ENCODE results near the gene SUGCT.

Gene SUGCT

GRCh38 chr7:40804477-40805215 is 669.8 kb downstream of the SUGCT start:
- no peak for DNase-seq

- no peak for DNase-seq
Measured at GRCh38 chr7:40805361-40805760, 670.6 kb downstream of the SUGCT start.

- no peak for DNase-seq
Measured at GRCh38 chr7:40808378-40808942, 673.7 kb downstream of the SUGCT start.

- no peak for DNase-seq
Measured at GRCh38 chr7:40810274-40810673, 675.5 kb downstream of the SUGCT start.

- DNase-seq, result no peak
Measured at GRCh38 chr7:40811666-40812065, 676.9 kb downstream of the SUGCT start.

- no peak for DNase-seq
Measured at GRCh38 chr7:40815022-40815421, 680.2 kb downstream of the SUGCT start.

GRCh38 chr7:40815512-40815911 is 680.7 kb downstream of the SUGCT start:
- no peak for DNase-seq

- DNase-seq, result no peak
Measured at GRCh38 chr7:40822861-40823260, 688.1 kb downstream of the SUGCT start.

GRCh38 chr7:40824461-40824860 is 689.7 kb downstream of the SUGCT start:
- DNase-seq, result no peak

GRCh38 chr7:40826411-40827221 is 691.8 kb downstream of the SUGCT start:
- DNase-seq, result peak; percentile 9

GRCh38 chr7:40827222-40828085 is 692.6 kb downstream of the SUGCT start:
- peak; percentile 40 for DNase-seq

- no peak for DNase-seq
Measured at GRCh38 chr7:40828686-40829600, 694.1 kb downstream of the SUGCT start.

GRCh38 chr7:40833191-40833887 is 698.5 kb downstream of the SUGCT start:
- DNase-seq, result no peak

- DNase-seq, result no peak
Measured at GRCh38 chr7:40833888-40834234, 699.1 kb downstream of the SUGCT start.

GRCh38 chr7:40836218-40836617 is 701.4 kb downstream of the SUGCT start:
- no peak for DNase-seq

GRCh38 chr7:40839881-40840280 is 705.1 kb downstream of the SUGCT start:
- DNase-seq, result no peak

- no peak for DNase-seq
Measured at GRCh38 chr7:40840990-40841389, 706.2 kb downstream of the SUGCT start.

GRCh38 chr7:40842641-40843040 is 707.8 kb downstream of the SUGCT start:
- no peak for DNase-seq

GRCh38 chr7:40843338-40843985 is 708.7 kb downstream of the SUGCT start:
- no peak for DNase-seq

GRCh38 chr7:40845943-40846342 is 711.1 kb downstream of the SUGCT start:
- no peak for DNase-seq

- DNase-seq, result no peak
Measured at GRCh38 chr7:40847921-40848320, 713.1 kb downstream of the SUGCT start.
